NCI-H128 (cell line): ENCODE measurements around the gene TNK2.

Source experiments
- DNase-seq: peaks from one replicate; lab custom pipeline; 2025; ENCODE audit not compliant: unreplicated experiment; lab: John Stamatoyannopoulos, UW

The TNK2 gene

GRCh38 chr3:195854628-195855294 is 53.6 kb downstream of the TNK2 start:
- DNase-seq, result no peak

GRCh38 chr3:195853996-195854395 is 54.4 kb downstream of the TNK2 start:
- DNase-seq, result no peak

GRCh38 chr3:195853036-195853435 is 55.3 kb downstream of the TNK2 start:
- DNase-seq, result no peak

- DNase-seq, result peak; percentile 87
Measured at GRCh38 chr3:195850857-195851543, 57.4 kb downstream of the TNK2 start.

- DNase-seq, result no peak
Measured at GRCh38 chr3:195849322-195850074, 58.9 kb downstream of the TNK2 start.

GRCh38 chr3:195847055-195847950 is 61.0 kb downstream of the TNK2 start:
- no peak for DNase-seq

- no peak for DNase-seq
Measured at GRCh38 chr3:195845483-195845882, 62.9 kb downstream of the TNK2 start.

- no peak for DNase-seq
Measured at GRCh38 chr3:195844671-195845218, 63.6 kb downstream of the TNK2 start.

GRCh38 chr3:195839260-195840010 is 68.9 kb downstream of the TNK2 start:
- DNase-seq, result no peak

- no peak for DNase-seq
Measured at GRCh38 chr3:195838714-195839113, 69.6 kb downstream of the TNK2 start.

GRCh38 chr3:195836476-195837135 is 71.7 kb downstream of the TNK2 start:
- DNase-seq, result no peak

- no peak for DNase-seq
Measured at GRCh38 chr3:195835791-195836190, 72.6 kb downstream of the TNK2 start.

GRCh38 chr3:195834675-195835583 is 73.4 kb downstream of the TNK2 start:
- no peak for DNase-seq

- DNase-seq, result no peak
Measured at GRCh38 chr3:195829897-195830254, 78.5 kb downstream of the TNK2 start.

GRCh38 chr3:195828762-195829161 is 79.6 kb downstream of the TNK2 start:
- DNase-seq, result no peak

GRCh38 chr3:195825857-195826804 is 82.2 kb downstream of the TNK2 start:
- DNase-seq, result no peak

GRCh38 chr3:195825191-195825588 is 83.2 kb downstream of the TNK2 start:
- DNase-seq, result no peak
